ENCODE results near the gene ANXA4.

GRCh38 chr2:69807821-69808540 lies 66.0 kb downstream of the ANXA4 start:
- TF ChIP-seq FOSL1 (CRISPR knock-in tag; IDR thresholded peaks at IDR 0.05; ENCODE audit: borderline replicate concordance) (no peak), NFIC (IDR thresholded peaks at IDR 0.05; ENCODE audit: low read length) (no peak)

Data from HepG2 (cell line).